K562 (cell line): ENCODE data around the gene EXOC4. TPM values are rescaled to one million over a fixed set of nuclear protein-coding genes. Genes with fewer than 3 reads are reported as not detected.

Experiments
- ATF3 ChIP-seq, 2 experiments: fragments of 450-650 bp in 1 of 2; sonication (generic) in 1 of 2; formaldehyde crosslinking in 1 of 2; IDR thresholded peaks in 1 of 2; conservative IDR thresholded peaks in 1 of 2; 2 replicates each; pipeline versions ENCODE4 v1.6.1 to v1.8.1; 2016 to 2023; ENCODE audit warnings: mild to moderate bottlenecking in 2 of 2, moderate library complexity in 2 of 2, inconsistent platforms in 1 of 2, missing genetic modification reagents in 1 of 2
- BRCA1 ChIP-seq, 2 experiments: fragments of 450-650 bp in 1 of 2; sonication (generic) in 1 of 2; formaldehyde crosslinking in 1 of 2; IDR thresholded peaks; 2 replicates each; pipeline versions ENCODE4 v1.5.0 to v1.6.1; 2017 to 2020; ENCODE audit warnings: mild to moderate bottlenecking in 1 of 2, missing genetic modification reagents in 1 of 2
- E2F5 ChIP-seq: sonication (generic); formaldehyde crosslinking; IDR thresholded peaks from 2 replicates; pipeline ENCODE4 v1.8.0; 2022; ENCODE audit warnings: mild to moderate bottlenecking, missing genetic modification reagents
- RNF2 ChIP-seq: sonication (generic); IDR thresholded peaks from 2 replicates; pipeline ENCODE4 v1.6.1; 2016
- ZBTB33 ChIP-seq: sonication (generic); formaldehyde crosslinking; IDR thresholded peaks from 2 replicates; pipeline ENCODE4 v1.8.1; 2023; ENCODE audit warnings: mild to moderate bottlenecking, missing genetic modification reagents
- ZNF316 ChIP-seq: fragments of 450-650 bp; IDR thresholded peaks from 2 replicates; pipeline ENCODE4 v1.6.1; 2016
- polyA plus RNA-seq, 8 experiments: library from polyadenylated mRNA; depleted of rRNA in 4 of 8; stranded (reverse) in 5 of 8; unstranded in 3 of 8; fragments of >200 nt; fragmentation: Nextera tagmentation in 2 of 8; fragmentation: Illumina TruSeq in 1 of 8; extraction: Ambion mirVana in 2 of 8; extraction: Trizol in 1 of 8; gene quantifications; 2 replicates each; pipeline versions ENCODE4 v1.2.1 to v1.2.3, GENCODE V29; 2011 to 2014; ENCODE audit warnings: inconsistent platforms in 1 of 8, missing spikeins in 1 of 8
- total RNA-seq, 7 experiments: library from RNA; depleted of rRNA in 6 of 7; stranded (reverse); fragments of >200 nt in 6 of 7; fragmentation: Illumina TruSeq in 2 of 7; extraction: Trizol in 2 of 7; gene quantifications; 2 replicates each; pipeline versions ENCODE4 v1.2.1 to v1.2.3, GENCODE V29; 2011 to 2021; ENCODE audit warnings: low replicate concordance in 1 of 7
- TF ChIP-seq, protein P1 (sequence below): fragments of 250-450 bp; sonication (Bioruptor Pico); IDR thresholded peaks from 2 replicates; pipeline ENCODE4 v1.4.0; 2020

The EXOC4 gene
- total and polyA plus RNA-seq, 9 of the 15 experiments (the other 6 are each of a cell fraction or from before 2014, with no cell fraction given), result 18.5 to 73.1 (median 46.6) TPM

GRCh38 chr7:133315332-133316040 is 62.6 kb downstream of the EXOC4 start (continued):
- TF ChIP-seq ZNF316 (no peak), BRCA1 (IDR thresholded peaks at IDR 0.05) (no peak), BRCA1 (CRISPR knock-in tag; IDR thresholded peaks at IDR 0.05) (no peak), ZBTB33 (CRISPR knock-in tag) (no peak), ATF3 (IDR thresholded peaks at IDR 0.05) (peak; percentile 74), ATF3 (CRISPR knock-in tag; conservative IDR thresholded peaks at IDR 0.05) (no peak), E2F5 (CRISPR knock-in tag) (no peak), RNF2 (no peak)
- TF ChIP-seq, protein P1, sequence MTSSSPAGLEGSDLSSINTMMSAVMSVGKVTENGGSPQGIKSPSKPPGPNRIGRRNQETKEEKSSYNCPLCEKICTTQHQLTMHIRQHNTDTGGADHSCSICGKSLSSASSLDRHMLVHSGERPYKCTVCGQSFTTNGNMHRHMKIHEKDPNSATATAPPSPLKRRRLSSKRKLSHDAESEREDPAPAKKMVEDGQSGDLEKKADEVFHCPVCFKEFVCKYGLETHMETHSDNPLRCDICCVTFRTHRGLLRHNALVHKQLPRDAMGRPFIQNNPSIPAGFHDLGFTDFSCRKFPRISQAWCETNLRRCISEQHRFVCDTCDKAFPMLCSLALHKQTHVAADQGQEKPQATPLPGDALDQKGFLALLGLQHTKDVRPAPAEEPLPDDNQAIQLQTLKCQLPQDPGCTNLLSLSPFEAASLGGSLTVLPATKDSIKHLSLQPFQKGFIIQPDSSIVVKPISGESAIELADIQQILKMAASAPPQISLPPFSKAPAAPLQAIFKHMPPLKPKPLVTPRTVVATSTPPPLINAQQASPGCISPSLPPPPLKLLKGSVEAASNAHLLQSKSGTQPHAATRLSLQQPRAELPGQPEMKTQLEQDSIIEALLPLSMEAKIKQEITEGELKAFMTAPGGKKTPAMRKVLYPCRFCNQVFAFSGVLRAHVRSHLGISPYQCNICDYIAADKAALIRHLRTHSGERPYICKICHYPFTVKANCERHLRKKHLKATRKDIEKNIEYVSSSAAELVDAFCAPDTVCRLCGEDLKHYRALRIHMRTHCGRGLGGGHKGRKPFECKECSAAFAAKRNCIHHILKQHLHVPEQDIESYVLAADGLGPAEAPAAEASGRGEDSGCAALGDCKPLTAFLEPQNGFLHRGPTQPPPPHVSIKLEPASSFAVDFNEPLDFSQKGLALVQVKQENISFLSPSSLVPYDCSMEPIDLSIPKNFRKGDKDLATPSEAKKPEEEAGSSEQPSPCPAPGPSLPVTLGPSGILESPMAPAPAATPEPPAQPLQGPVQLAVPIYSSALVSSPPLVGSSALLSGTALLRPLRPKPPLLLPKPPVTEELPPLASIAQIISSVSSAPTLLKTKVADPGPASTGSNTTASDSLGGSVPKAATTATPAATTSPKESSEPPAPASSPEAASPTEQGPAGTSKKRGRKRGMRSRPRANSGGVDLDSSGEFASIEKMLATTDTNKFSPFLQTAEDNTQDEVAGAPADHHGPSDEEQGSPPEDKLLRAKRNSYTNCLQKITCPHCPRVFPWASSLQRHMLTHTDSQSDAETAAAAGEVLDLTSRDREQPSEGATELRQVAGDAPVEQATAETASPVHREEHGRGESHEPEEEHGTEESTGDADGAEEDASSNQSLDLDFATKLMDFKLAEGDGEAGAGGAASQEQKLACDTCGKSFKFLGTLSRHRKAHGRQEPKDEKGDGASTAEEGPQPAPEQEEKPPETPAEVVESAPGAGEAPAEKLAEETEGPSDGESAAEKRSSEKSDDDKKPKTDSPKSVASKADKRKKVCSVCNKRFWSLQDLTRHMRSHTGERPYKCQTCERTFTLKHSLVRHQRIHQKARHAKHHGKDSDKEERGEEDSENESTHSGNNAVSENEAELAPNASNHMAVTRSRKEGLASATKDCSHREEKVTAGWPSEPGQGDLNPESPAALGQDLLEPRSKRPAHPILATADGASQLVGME (CRISPR knock-in tag), result no peak
- TF ChIP-seq, all 486 proteins: peak for 2
